ENCODE results near the gene KCNH2. TPM values are rescaled to one million over a fixed set of nuclear protein-coding genes. Genes with fewer than 3 reads are reported as not detected.

The KCNH2 gene
- total and polyA plus RNA-seq, 11 donors: 58.1 to 185 (median 104) TPM

DNA sequence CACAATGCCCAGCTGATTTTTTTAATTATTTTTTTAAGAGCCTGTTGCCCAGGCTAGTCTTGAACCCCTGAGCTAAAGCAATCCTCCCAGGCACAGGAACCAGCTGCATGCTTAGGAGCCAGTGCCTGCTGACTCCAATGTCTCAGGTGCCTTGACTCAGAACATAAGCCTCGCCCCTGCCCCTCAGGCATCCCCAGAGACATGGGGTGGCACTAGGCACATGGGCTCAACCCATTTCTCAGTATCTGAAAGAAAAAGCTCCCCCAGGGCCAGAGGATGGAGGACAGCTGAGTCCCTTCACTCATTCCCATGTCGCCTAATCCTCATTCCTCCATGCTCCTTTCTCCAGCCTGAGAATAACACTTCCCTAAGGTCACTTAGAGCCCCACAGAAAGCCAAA is 39.1 kb downstream of the KCNH2 start:
- no peak for DNase-seq
- TF ChIP-seq POLR2A (IDR thresholded peaks at IDR 0.05) (no peak), CTCF (IDR thresholded peaks at IDR 0.05) (no peak)
- no peak overlapping the region for H3K4me3 ChIP-seq
- peaks cover 0 to 11% (median 0%) of the 10 kb centered on the region in 9 donors for H3K27me3 ChIP-seq
- 89 to 92% (median 90%) methylated on average over 2 of the region's 2 CpGs for WGBS, 4 donors
- H3K36me3 ChIP-seq: no peaks in the 10 kb centered on the region
- no peaks in the 10 kb centered on the region for H3K9me3 ChIP-seq
- intact Hi-C loops (cut with DNase I): no loop called here
- no peak overlapping the region for H3K27ac ChIP-seq
- no peak for ATAC-seq
- peaks cover 0 to 21% (median 4%) of the 10 kb centered on the region in 12 donors for H3K4me1 ChIP-seq

- Histone ChIP-seq H3K36me3 (no peaks in the 10 kb centered on the region), H3K27ac (no peak overlapping the region), H3K4me1 (peaks cover 0 to 20% (median 4%) of the 10 kb centered on the region in 12 donors), H3K4me3 (no peak overlapping the region), H3K9me3 (no peaks in the 10 kb centered on the region), H3K27me3 (peaks cover 0 to 11% (median 0%) of the 10 kb centered on the region in 9 donors)
- 57 to 80% (median 61%) methylated on average over 4 of the region's 4 CpGs for WGBS, 4 donors
- ATAC-seq (no peak), DNase-seq (no peak)
- intact Hi-C loops (cut with DNase I): no loop called here
- TF ChIP-seq CTCF (IDR thresholded peaks at IDR 0.05): no peak
- TF ChIP-seq POLR2A (IDR thresholded peaks at IDR 0.05): no peak
Measured at GRCh38 chr7:150938566-150938965, 39.6 kb downstream of the KCNH2 start.

DNA sequence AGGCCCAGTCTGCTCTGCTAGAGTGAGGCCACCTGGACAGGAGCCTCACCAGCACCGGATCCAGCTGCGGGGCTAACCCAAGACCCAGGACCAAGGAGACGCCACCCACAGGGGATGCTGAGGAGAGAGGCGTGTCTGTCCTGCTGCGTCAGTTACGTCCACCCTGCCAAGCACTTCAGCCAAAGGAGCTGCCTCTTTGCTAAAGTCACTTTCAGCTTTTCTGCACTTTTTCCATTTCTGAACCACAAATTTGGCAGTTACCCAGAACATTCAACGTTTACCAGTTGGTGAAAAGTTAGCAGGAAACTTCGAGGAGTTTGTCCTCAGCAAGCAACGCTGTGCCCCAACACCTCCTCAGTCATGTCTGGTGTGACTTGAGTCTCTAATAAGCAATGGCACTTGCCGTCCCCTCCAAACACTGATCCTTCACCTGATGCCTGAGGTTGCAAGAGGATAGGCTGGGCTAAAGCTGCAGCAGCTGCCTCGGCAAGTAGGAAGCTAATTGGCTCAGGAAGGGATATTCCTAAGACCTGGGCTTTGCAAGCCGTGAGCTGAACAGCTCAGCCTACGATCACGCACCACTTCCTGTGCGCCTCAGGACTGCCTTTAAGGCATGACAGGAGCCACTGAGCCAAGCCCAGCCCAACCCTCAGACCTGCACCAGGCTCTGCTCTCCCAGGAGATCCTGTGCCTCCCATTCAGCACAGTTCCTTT is 40.1 kb downstream of the KCNH2 start:
- H3K27me3 ChIP-seq: peaks cover 0 to 11% (median 0%) of the 10 kb centered on the region in 9 donors
- H3K27ac ChIP-seq: no peak overlapping the region
- H3K9me3 ChIP-seq: no peaks in the 10 kb centered on the region
- intact Hi-C loops (cut with DNase I): no loop called here
- no peak overlapping the region for H3K4me3 ChIP-seq
- no peaks in the 10 kb centered on the region for H3K36me3 ChIP-seq
- WGBS, 4 donors: 35 to 53% (median 46%) methylated on average over 13 to 15 of the region's 15 CpGs
- TF ChIP-seq CTCF (IDR thresholded peaks at IDR 0.05): no peak
- peaks cover 0 to 16% (median 4%) of the 10 kb centered on the region in 12 donors for H3K4me1 ChIP-seq
- no peak for ATAC-seq
- DNase-seq: no peak

DNA sequence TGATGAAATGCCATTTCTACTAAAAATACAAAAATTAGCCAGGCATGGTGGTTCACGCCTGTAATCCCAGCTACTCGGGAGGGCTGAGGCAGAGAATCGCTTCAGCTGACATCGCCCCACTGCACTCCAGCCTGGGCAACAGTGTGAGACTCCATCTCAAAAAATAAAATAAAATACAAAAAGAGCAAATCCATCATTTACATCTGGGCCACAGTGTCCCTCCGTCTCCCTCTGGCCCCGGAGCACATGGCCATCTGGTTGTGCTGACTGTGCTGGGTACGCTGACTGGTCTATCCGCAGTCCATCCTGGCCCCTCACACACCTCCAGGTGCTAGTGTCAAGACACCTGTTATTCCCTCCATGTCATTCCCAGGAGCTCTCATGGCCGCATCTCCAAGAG is 42.1 kb downstream of the KCNH2 start:
- Histone ChIP-seq H3K4me3 (no peak overlapping the region), H3K9me3 (no peaks in the 10 kb centered on the region), H3K27ac (no peak overlapping the region), H3K27me3 (peaks cover 0 to 11% (median 0%) of the 10 kb centered on the region in 9 donors), H3K36me3 (no peaks in the 10 kb centered on the region), H3K4me1 (peaks cover 0 to 6% (median 0%) of the 10 kb centered on the region in 12 donors)
- DNase-seq (no peak), ATAC-seq (no peak)
- WGBS, 4 donors: 88 to 95% (median 92%) methylated on average over 9 of the region's 9 CpGs
- intact Hi-C loops (cut with DNase I): no loop called here
- TF ChIP-seq POLR2A (IDR thresholded peaks at IDR 0.05) (no peak), CTCF (IDR thresholded peaks at IDR 0.05) (no peak)
